AG20443 (cell line): ENCODE results near the gene DIO1.

Experiments used
- DNase-seq: peaks from one replicate; pipeline ENCODE4 v3.0.0; 2012; ENCODE audit warnings: low spot score, mixed read lengths

DIO1 gene

GRCh38 chr1:53894644-53895043, 657 bp downstream of the DIO1 start:
- DNase-seq, result no peak

GRCh38 chr1:53895421-53895820, 1.4 kb downstream of the DIO1 start:
- peak; percentile 17 for DNase-seq

- peak; percentile 80 for DNase-seq
Observed at GRCh38 chr1:53896635-53897229, 2.7 kb downstream of the DIO1 start.

- no peak for DNase-seq
Observed at GRCh38 chr1:53899206-53899628, 5.2 kb downstream of the DIO1 start.

GRCh38 chr1:53899708-53900107, 5.7 kb downstream of the DIO1 start:
- no peak for DNase-seq

GRCh38 chr1:53902235-53903138, 8.5 kb downstream of the DIO1 start:
- no peak for DNase-seq

GRCh38 chr1:53905509-53905908, 11.5 kb downstream of the DIO1 start:
- no peak for DNase-seq

- no peak for DNase-seq
Observed at GRCh38 chr1:53906121-53906520, 12.1 kb downstream of the DIO1 start.

GRCh38 chr1:53909946-53910345, 16.0 kb downstream of the DIO1 start:
- DNase-seq, result no peak

- DNase-seq, result no peak
Observed at GRCh38 chr1:53911442-53911841, 17.5 kb downstream of the DIO1 start.

GRCh38 chr1:53913352-53914033, 19.5 kb downstream of the DIO1 start:
- no peak for DNase-seq

- DNase-seq, result no peak
Observed at GRCh38 chr1:53918343-53918742, 24.4 kb downstream of the DIO1 start.

GRCh38 chr1:53919675-53920066, 25.7 kb downstream of the DIO1 start:
- DNase-seq, result no peak

- no peak for DNase-seq
Observed at GRCh38 chr1:53927376-53927881, 33.4 kb downstream of the DIO1 start.

- no peak for DNase-seq
Observed at GRCh38 chr1:53929246-53929960, 35.4 kb downstream of the DIO1 start.

- no peak for DNase-seq
Observed at GRCh38 chr1:53930932-53931331, 36.9 kb downstream of the DIO1 start.

GRCh38 chr1:53931523-53931922, 37.5 kb downstream of the DIO1 start:
- DNase-seq, result no peak

- no peak for DNase-seq
Observed at GRCh38 chr1:53934170-53934765, 40.3 kb downstream of the DIO1 start.

- DNase-seq, result no peak
Observed at GRCh38 chr1:53936430-53936829, 42.4 kb downstream of the DIO1 start.

GRCh38 chr1:53938136-53938830, 44.3 kb downstream of the DIO1 start:
- no peak for DNase-seq
